Measurements from ENCODE around the gene KLF15. TPM values are rescaled to one million over a fixed set of nuclear protein-coding genes. Genes with fewer than 3 reads are reported as not detected.

KLF15 gene
- total RNA-seq, 3 donors from 2014 or later (not counting 1 experiment from before 2014, with no cell fraction given): 0.23 to 0.38 (median 0.36) TPM

DNA sequence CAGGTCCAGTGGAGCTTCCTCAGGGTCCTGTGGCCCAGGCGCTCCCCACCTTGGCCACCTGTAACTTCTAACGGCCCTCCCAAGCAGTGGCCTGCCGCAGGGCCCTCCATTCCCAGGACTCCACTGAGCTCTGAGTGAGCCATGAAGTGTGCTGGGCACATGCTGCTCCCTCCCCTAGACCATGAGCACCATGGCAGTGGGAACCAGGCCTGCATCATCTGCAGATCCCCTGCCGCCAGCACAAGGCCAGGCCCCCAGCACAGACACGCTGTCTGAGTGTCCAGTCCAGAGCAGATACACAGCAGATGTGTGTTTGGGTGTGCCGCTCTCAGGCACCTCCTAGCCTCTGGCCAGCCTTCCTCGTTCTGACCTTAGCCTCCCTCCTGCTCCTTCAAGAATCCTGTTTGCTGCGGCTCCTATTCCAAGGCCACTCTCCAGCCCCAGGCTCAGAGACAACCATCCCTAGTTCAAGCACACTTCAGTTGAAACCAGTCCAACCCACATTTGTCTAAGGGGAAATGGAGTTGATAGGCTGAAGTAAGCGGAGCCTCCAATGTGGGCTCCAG lies 7.0 kb upstream of the KLF15 start:
- DNase-seq (no peak), ATAC-seq (no peak)
- Mint-ChIP-seq H3K27me3 (ENCODE audit: low read depth in 2 of 2) (peaks cover 16 to 30% of the 10 kb centered on the region in 2 donors), H3K4me1 (no peaks in the 10 kb centered on the region), H3K9me3 (no peaks in the 10 kb centered on the region), H3K4me3 (no peak overlapping the region), H3K27ac (no peak overlapping the region), H3K36me3 (no peaks in the 10 kb centered on the region)
- H3K9me3 ChIP-seq (ENCODE audit: control insufficient read depth, insufficient read depth, low read length): no peaks in the 10 kb centered on the region
- TF ChIP-seq, protein P1, sequence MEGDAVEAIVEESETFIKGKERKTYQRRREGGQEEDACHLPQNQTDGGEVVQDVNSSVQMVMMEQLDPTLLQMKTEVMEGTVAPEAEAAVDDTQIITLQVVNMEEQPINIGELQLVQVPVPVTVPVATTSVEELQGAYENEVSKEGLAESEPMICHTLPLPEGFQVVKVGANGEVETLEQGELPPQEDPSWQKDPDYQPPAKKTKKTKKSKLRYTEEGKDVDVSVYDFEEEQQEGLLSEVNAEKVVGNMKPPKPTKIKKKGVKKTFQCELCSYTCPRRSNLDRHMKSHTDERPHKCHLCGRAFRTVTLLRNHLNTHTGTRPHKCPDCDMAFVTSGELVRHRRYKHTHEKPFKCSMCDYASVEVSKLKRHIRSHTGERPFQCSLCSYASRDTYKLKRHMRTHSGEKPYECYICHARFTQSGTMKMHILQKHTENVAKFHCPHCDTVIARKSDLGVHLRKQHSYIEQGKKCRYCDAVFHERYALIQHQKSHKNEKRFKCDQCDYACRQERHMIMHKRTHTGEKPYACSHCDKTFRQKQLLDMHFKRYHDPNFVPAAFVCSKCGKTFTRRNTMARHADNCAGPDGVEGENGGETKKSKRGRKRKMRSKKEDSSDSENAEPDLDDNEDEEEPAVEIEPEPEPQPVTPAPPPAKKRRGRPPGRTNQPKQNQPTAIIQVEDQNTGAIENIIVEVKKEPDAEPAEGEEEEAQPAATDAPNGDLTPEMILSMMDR (IDR thresholded peaks at IDR 0.05): no peak
- H3K4me3 ChIP-seq (ENCODE audit: low read length): no peak overlapping the region
- H3K27me3 ChIP-seq (ENCODE audit: control insufficient read depth, insufficient read depth, low read length): peaks cover 5% of the 10 kb centered on the region
- no peaks in the 10 kb centered on the region for H3K4me1 ChIP-seq (ENCODE audit: control insufficient read depth, insufficient read depth, low read length)
- WGBS (ENCODE audit: insufficient coverage): 88% methylated on average over 9 of the region's 9 CpGs
- no peak overlapping the region for H3K27ac ChIP-seq (ENCODE audit: low read length)
- H3K36me3 ChIP-seq (ENCODE audit: control insufficient read depth, insufficient read depth, low read length): no peaks in the 10 kb centered on the region
- intact Hi-C loops (cut with micrococcal nuclease): no loop called here

DNA sequence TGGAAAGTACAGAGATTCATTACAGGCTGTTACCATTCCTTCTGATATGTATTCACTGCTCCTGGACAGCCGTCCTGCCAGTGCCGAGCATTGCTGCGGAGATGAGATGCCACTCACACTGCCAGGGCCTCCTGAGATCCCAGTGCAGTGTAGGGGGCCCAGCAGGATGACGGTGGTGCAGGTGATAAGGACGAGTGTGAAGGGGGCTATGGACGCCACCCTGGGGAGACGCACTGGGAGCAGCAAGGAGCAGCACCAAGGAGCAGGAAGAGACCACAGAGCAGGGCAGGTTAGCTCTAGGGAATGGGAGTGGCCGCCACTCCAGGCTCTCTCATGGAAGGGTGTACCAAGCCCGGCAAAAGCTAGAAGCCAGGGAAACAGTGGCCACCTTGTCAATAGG lies 4.0 kb upstream of the KLF15 start:
- Mint-ChIP-seq H3K4me1 (peaks cover 10 to 14% of the 10 kb centered on the region in 2 donors), H3K36me3 (no peaks in the 10 kb centered on the region), H3K27me3 (ENCODE audit: low read depth in 2 of 2) (peaks cover 28 to 43% of the 10 kb centered on the region in 2 donors), H3K9me3 (no peaks in the 10 kb centered on the region), H3K4me3 (no peak overlapping the region), H3K27ac (no peak overlapping the region)
- TF ChIP-seq, protein P1 (IDR thresholded peaks at IDR 0.05): no peak
- 87% methylated on average over 9 of the region's 9 CpGs for WGBS (ENCODE audit: insufficient coverage)
- H3K36me3 ChIP-seq (ENCODE audit: control insufficient read depth, insufficient read depth, low read length): no peaks in the 10 kb centered on the region
- peaks cover 20% of the 10 kb centered on the region for H3K27me3 ChIP-seq (ENCODE audit: control insufficient read depth, insufficient read depth, low read length)
- DNase-seq (no peak), ATAC-seq (no peak)
- intact Hi-C loops (cut with micrococcal nuclease): no loop called here
- H3K9me3 ChIP-seq (ENCODE audit: control insufficient read depth, insufficient read depth, low read length): no peaks in the 10 kb centered on the region
- H3K27ac ChIP-seq (ENCODE audit: low read length): no peak overlapping the region
- H3K4me1 ChIP-seq (ENCODE audit: control insufficient read depth, insufficient read depth, low read length): peaks cover 15% of the 10 kb centered on the region
- no peak overlapping the region for H3K4me3 ChIP-seq (ENCODE audit: low read length)

DNA sequence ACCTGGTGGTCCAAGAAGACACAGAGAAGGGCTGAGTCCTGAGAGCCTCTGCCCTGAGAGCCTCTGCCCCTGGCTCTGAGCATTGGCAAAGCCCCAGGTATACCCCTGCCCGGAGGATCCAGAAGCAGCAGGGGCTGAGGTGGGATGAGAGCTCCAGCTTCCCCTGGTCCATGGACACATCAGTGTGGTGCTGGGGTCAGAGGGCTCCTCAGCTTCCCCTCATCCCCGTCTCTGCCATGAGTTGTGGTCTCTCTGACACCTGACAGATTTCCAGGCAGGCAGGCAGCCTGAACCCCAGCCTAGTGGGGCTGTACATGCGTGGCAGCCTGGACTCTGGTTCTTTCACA lies 3.5 kb upstream of the KLF15 start:
- Histone ChIP-seq H3K4me1 (ENCODE audit: control insufficient read depth, insufficient read depth, low read length) (peaks cover 20% of the 10 kb centered on the region), H3K36me3 (ENCODE audit: control insufficient read depth, insufficient read depth, low read length) (no peaks in the 10 kb centered on the region), H3K9me3 (ENCODE audit: control insufficient read depth, insufficient read depth, low read length) (no peaks in the 10 kb centered on the region), H3K4me3 (ENCODE audit: low read length) (no peak overlapping the region), H3K27ac (ENCODE audit: low read length) (no peak overlapping the region), H3K27me3 (ENCODE audit: control insufficient read depth, insufficient read depth, low read length) (peaks cover 24% of the 10 kb centered on the region)
- Mint-ChIP-seq H3K9me3 (no peaks in the 10 kb centered on the region), H3K27me3 (ENCODE audit: low read depth in 2 of 2) (peaks cover 30 to 47% of the 10 kb centered on the region in 2 donors), H3K27ac (no peak overlapping the region), H3K36me3 (no peaks in the 10 kb centered on the region), H3K4me3 (no peak overlapping the region), H3K4me1 (peaks cover 13 to 18% of the 10 kb centered on the region in 2 donors)
- ATAC-seq (no peak), DNase-seq (no peak)
- TF ChIP-seq, protein P1 (IDR thresholded peaks at IDR 0.05): no peak
- 81% methylated on average over 3 of the region's 3 CpGs for WGBS (ENCODE audit: insufficient coverage)
- intact Hi-C loops (cut with micrococcal nuclease): no loop called here
